GM19467 (cell line): Measurements from ENCODE around the gene SMURF1.

Experiments
- ATAC-seq: cut with Tn5 transposase; IDR thresholded peaks from one replicate; pipeline ENCODE4 v1.9.1; 2021; ENCODE audit warnings: mild to moderate bottlenecking, moderate library complexity; ENCODE audit not compliant: unreplicated experiment

The SMURF1 gene

DNA sequence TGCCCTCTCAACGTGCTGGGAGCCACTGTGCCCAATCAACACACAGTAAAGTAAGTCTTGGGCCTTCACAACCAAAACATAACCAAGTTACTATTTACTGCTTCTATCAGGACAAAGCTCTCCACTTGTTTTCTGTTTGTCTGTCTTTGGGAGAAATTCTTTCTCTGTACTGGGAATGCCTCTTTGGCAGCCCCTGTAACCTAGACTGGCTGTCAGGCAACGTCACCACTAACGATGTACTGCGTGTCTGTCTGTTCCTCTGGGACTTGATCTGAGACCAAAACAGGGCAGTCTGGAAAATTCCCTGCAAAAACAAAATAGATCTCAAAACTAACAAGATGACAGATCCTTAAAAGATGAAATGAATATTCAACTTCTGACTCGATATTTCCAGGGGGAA, 113.0 kb downstream of the SMURF1 start:
- no peak for ATAC-seq

DNA sequence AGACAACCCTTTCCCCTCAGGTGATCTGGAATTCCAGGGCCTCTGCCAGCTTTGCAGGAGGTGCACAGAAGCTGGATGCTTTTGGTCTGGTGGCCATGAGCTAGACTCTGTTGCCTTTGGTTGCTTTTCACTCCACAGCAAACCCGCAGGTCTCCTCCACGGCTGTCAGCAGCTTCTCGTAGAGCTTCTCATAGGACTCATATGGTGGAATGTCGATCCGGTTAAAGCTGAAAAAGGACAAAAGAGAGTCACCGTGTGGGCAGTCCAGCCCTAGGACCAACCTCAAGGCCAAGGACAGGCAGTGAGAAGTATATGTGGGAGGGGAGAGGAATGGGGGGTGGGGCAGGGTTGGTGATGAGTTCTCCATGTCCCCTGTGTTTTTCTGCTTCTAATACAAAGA, 113.5 kb downstream of the SMURF1 start:
- no peak for ATAC-seq

DNA sequence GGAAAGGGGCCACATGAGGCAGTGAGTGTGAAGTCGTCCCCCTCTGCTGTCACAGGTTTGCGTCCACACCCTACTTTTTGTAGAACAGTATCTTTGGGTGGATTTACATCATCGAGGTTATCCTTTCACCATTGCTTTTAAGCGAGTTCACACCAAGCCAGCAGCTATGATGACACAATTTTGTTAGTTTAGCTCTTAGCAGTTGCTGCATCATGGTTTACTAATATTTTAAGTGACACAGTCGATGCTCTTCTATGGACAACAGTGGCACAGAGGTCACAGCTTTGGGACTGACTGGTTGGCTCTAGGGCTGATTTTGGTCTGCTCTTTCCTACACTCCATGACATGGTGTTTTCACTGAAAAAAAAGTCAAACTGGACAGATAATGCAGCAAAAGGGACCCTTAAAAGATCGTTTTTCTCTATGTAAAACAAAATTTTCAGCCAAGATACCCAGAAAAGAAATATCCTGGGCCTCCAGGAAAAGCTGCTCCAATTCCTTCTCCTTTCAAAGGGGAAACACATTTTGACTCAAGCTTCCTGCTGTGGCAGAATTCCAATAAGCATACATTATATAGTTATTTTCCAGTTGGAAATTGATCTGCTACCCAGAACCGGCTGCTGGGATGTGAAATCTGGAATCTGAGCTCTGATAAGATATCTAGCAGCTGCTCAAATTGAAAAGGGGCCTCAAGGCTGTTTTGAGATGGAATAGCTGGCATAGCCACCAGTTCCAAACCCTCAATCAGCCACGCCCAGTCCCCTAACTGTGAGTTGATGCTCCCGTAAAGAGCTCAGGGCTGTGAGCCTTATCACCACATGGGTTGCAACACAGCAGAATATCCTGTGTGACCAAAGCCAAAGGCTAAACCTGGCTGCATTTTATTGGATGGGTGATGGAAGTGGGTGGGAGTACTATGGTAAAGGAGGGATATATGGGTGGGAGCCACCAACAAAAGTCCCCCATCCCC, 114.2 kb downstream of the SMURF1 start:
- no peak for ATAC-seq

DNA sequence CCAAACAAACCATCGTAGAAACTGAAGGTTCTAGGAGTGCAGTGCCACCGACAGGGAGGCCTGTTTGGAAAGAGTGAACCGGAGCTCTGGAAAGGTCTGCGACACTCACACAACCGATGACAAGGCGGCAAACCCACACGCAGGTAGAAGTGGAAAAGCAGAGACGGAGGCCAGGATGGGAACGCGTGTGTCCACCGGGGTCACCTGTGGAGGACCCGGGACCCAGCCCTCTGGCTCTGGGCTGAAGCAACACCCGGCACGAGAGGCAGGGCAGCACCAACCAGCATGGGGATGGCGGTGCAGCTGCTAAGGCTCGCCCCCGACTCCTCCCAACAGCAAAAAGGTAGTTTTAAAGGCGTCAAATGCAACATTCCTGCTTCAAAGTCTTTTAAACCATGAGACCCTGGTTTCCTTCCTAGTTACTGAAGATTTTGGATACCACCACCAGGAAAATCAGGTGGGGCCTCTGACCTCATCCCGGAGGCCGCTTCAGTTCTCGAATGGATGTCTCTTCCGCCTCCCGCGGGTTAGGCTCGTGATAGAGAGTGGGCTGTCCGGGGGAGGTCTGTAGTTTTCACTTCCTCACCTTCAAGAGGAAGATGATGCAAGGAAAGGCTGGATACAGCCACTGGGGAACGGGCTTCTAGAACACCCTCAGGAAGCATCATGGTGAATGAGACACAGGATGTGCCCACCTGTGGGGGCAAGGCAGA, 115.5 kb downstream of the SMURF1 start:
- no peak for ATAC-seq

DNA sequence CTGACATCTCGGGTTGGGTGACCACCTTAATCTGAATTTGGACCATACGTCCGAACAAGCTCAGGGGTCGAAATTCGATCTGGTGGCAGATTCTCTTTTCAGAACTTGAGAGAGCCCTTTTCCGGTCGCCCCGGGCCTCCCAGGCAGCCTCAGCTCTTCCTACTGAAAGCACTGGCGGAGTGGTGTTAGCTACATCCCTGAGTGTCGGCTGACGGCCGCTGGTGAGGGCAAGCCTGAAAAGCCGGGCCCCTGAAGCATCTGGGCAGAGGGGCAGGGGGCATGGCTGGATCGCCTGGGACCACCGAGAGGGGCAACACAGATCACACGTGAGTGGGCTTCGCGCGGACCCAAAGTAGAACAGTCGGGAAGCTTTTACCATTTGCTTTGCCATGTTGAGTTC, 116.1 kb downstream of the SMURF1 start:
- no peak for ATAC-seq

DNA sequence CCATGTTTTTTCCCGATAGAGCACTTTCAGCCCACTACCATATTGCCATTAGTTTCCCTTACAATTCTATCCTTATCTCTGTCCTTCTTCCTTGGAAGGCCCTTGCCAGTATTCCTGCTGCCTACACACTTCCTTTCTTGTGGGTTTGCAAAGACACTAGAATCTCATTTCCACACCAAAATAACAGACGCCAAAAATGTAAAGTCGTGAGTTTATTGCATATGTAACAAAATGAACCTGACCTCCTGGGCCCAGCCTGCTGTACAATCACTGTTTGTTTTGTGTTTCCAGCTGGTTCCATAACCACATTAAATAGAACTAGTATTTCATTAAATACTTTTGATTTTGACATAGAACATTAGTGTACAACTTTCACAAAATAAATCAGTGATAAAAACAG, 116.7 kb downstream of the SMURF1 start:
- ATAC-seq = no peak

DNA sequence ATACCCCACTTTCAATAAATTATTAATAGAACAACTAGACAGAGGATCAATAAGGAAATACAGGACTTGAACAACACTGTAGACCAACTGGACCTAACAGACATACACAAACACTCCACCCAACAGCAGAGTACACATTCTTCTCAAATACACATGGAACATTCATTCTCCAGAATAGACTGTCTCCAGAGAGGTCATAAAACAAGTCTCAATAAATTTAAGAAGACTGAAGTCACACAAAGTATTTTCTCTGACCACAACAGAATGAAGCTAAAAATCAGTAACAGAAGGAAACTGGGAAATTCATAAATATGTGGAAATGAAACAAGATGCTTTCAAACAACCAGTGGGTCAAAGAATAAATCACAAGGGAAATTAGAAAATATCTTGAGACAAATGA, 119.8 kb downstream of the SMURF1 start:
- ATAC-seq = no peak

DNA sequence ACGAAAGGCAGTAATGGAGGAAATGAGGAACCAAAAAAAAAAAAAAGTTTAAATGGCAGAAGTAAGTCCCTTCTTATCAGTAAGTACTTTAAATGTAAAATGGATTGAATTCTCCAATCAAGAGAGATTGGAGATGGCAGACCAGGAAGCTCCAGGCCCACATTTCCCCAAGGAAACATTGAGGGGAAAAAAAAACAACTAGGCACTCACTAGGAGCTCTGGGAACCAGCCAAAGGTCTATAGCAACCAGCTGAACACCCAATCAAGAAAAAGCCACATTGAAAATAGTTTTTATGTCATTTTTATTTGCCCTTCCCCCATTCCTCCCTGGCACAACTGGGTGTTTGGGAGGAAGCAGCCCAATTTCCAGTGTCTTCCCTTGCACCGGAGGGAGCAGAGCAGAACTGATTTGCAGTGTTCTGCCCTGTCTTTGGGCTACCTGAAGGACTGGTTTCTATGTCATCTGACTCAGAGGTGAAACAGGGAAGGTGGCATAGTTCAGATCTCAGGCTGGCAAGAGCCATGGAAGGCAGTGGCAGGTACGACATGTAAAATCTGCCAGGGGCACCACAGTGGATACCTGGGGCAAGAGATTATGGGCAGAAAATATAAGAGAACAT, 121.9 kb downstream of the SMURF1 start:
- no peak for ATAC-seq

DNA sequence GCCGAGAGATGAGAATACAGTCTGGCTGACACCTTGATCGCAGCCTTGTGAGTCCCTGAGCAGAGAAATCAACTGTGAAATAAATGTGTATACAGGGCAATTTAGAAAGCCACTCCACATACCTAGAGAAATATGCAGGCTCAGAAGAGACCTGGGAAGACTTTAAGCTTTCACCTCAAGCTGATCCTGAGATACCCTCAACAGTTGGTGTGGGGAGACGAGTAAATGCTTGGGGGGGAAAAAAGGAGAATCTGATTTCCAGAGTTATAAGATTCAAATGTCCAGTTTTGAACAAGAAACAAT, 123.5 kb downstream of the SMURF1 start:
- no peak for ATAC-seq

DNA sequence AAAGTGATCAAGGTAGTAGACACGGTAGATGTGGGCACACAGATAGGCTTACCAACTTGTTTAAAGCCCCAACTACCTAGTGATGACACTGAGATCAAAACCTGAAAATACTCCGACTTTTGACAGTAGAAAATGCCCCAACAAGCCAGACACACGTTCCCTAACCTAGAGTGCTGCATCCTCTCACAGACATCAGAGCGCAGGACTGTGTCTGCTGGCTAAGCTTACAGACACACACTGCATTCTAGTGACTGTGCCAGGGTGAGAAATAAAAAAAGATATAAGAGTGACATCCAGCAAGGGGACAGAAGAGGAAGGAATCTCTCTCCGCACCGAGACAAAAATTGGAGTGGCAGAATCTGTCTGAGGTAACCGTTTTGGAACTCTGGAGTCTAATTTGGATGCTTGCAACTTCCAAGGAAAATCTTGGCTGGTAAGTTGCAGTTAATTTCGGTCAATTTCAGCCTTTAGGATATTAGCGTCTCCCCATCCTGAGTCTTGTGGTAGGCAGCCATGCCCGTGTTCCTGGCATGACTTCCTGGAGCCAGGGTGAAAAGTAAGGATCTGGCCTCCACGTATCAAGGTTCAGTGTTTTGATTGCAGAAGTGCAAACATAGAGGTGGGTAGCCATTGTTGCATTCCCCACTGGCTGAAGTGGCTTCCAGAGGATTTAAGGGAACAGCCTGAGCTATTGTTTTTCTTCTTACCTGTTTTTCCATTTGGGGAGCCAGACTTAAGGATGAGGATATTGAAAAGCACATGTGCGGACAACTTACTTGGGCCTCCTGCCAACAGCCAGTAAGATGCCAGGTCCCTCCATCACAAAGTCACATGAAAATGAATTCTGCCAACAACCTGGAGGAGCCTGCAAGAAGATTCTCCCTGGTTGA, 124.1 kb downstream of the SMURF1 start:
- no peak for ATAC-seq

DNA sequence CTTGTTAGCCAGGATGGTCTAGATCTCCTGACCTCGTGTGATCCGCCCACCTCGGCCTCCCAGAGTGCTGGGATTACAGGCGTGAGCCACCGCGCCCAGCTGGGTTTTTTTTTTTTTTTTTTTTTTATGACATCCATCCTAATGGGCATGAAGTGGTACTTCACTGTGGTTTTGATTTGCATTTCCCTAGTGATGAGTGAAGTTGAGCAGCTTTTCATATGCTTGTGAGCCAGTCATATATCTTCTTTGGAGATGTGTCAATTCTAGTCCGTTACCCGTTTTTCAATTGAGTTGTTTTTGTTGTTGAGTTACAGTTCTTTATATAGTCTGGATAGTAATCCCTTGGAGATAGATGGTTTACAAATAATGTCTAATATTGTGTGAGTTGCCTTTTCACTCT, 127.7 kb downstream of the SMURF1 start:
- ATAC-seq = no peak

DNA sequence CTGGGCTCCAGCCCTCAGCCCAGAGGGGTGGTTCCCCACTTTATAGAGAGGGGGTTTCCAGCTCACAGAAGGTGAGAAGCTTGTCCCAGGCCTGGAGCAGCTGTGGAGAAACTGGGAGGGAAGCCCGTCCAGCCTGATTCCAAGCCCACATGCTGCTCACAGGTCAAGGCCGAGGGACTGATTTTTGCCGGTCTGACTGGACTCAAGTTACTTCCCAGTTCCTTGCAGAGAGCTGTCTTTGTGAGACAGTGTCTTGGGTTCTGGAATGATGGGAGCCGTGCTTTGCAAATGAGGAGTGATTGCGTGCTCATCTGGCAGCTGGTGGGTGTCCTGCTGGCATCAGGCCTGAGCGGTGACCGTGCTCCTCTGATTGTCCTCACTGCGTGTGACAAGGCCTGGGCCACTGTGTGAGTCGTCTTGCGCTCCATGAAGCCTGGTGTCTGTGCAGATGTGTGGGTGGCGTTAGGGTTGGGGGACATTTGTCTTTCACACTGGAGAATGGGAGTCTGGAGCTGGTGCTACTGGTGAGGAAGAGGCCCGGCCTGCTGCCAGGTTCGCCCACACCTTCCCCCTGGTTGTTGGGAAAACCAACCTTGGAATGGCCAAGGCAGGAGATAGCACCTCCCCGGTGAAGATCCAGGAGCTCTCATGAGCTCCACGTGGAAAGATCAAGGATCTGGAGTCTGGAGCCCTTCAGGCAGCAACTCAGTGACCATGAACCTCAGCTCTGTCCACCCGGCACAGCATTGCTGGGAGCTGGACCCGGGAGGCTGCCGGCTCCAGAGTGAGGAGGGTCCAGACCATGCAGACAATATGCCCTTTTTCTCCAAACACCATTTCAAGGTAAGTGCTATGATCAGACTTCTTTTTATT, 129.6 kb downstream of the SMURF1 start:
- no peak for ATAC-seq

DNA sequence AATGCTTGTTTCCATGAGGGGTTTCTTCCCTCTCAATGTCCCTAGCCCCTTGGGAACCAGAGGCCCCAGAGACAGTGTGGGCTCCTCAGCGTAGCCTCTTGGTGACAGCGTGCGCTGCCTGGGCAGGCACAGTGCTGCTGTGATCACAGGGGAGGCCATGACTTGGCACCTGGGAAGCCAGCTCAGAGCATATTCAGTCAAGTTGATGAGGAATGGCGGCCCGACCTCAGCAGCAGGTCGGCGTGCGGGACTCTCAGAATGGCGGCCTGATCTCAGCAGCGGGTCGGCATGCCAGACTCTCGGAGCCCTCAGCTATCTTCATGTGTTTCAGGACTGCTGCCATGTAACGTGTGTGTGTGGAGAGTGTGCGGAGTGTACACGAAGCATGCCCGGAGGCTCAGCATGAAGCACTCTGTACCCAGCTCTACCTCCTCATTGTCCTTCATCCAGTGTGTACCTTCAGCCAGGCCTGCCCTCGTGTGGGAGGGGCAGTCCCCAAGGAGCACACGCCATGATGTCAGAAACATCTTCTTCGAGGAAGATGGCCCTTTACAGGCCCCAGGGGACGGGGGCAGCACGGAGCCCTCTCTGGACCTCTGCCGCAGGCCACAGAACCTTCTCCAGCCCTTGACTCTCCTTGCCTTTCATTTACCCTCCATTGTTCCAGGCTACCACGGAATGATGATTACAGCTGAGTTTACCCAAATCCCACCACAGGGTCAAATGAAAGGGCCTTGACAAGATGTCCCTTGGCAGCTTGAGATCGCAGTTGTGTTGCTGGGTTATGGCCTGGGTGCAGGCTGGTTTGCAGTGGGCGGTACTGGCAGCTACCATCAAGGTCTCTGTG, 130.4 kb downstream of the SMURF1 start:
- ATAC-seq = no peak

DNA sequence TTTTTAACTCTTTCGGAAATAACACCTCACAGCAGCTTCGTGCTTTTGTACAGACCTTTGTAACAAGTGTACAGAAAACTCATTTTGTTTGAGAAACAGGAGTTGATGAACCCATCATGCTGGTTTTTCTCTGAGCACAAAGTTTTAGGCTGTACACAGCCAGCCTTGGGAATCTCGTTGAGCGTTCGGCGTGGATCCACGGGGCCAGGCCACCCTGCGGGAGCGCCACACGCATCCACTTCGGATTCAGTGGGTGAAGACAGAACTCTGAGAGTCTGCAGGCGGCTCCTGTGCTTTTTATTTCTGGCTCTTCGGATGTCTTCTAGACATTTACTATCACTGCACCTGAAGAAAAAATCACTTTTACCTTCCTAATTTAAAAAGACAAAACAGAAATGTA, 131.2 kb downstream of the SMURF1 start:
- no peak for ATAC-seq

DNA sequence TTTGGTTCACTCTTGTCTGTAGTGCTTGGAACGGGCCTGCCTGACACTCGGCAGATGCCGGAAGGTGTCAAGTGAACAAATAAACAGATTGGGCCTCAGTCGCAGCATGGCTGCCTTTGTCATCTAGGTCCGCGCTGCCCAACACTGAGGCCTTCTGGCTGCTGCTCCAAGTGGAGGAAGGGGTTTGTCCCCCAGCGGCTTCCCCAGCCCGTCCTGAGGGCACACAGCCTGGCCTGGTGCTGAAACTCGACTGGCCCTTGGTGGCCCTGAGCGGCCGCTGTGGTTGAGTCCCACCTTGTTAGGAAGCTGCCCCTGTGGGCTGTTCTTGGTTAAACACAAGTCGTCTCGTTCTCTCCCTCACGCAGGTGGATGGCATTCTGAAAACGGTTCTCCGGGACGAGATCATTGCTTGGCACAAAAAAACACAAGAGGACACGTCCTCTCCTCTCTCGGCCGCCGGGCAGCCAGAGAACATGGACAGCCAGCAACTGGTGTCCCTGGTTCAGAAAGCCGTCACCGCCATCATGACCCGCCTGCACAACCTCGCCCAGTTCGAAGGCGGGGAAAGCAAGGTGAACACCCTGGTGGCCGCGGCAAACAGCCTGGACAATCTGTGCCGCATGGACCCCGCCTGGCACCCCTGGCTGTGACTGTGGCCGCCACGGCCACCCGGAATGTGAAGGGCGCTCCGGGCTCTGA, 132.1 kb downstream of the SMURF1 start:
- no peak for ATAC-seq

DNA sequence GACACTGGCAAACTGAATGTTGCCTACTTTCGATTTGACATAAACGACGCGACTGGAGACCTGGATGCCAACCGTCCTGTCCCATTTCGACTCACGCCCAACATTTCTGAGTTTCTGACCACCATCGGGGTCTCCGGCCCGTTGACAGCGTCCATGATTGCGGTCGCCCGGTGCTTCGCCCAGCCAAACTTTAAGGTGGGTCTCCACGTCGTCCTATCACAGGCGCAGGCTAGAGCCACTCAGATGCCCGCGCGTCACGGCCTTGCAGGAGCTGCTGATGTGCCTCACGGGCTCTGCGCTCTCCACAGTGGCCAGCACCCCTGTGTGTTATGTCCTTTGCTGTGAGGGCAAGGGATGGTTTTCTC, 132.6 kb downstream of the SMURF1 start:
- ATAC-seq = no peak

DNA sequence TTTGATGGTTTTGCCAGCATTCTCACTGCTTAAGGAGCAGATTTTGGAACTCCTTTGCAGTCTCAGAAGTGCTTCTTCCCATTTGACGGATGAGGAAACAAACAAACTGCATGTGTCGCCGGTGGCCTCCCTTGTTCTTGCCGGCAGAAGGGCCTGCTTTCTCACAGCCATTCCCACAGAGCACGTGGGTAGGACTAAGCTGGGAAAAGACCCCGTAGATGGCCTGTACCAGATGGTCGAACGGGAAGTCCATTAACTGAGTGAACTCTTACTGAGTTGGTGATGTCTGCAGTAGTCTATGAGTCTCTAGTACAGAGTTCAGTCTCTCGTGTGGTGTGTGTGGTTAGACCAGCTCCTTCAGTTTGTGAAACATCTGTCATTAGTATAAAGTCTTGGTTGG, 133.6 kb downstream of the SMURF1 start:
- no peak for ATAC-seq

DNA sequence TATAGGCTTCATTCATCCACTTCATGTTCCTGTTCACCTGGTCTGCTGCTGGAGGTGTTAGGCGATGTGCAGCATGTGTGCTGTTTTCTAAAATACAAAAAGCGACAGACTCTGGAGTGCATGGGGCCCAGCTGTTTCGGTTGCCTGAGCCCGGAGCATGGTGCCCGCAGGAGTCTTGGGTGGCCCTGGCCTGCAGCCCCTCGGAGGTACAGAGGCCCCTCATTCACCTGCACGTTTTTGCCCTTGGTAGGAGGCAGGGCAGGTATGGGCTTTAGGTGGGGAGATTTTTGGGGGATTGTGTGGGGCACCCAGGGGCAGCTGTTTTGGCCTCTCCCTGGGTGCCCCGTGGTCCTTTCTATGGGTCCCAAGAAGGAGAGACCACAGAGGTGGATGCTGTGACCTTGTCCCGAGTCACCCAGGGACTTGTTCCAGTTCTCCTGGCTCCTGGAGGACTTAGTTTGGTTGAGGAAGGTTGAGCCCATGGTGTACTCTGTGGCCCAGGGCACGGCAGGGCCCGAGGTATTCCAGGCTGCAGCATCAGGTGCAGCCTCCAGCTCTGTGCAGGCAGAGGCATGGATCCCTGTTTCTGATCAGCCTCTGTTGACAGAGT, 134.9 kb downstream of the SMURF1 start:
- no peak for ATAC-seq
